Lower lobe of right lung (tissue), 2 donors: ENCODE measurements around the gene MYOM1. TPM values are rescaled to one million over a fixed set of nuclear protein-coding genes. Genes with fewer than 3 reads are reported as not detected.
"Not testable (repeated sequence)": the region's sequence is repeated elsewhere in the genome, so short reads cannot be mapped to it uniquely, and the experiment has no call there.

ENCODE experiments used
- ATAC-seq, 2 donors: fragments of 200-7000 bp; cut with Tn5 transposase; one replicate each; pipeline ENCODE4 v1.9.1; 2020 to 2022; ENCODE audit warnings: mild to moderate bottlenecking in 2 of 2, moderate library complexity in 2 of 2
- DNase-seq: peaks from one replicate; pipeline ENCODE4 v3.0.0-alpha.2; 2020
- H3K27ac ChIP-seq: fragments of 200-600 bp; one replicate; pipeline ENCODE4 v1.8.0; 2022
- H3K27me3 ChIP-seq: fragments of 200-600 bp; one replicate; pipeline ENCODE4 v1.8.0; 2022; ENCODE audit warnings: low read depth
- H3K36me3 ChIP-seq: fragments of 200-600 bp; one replicate; pipeline ENCODE4 v1.8.0; 2022; ENCODE audit warnings: mild to moderate bottlenecking
- H3K4me1 ChIP-seq: fragments of 200-600 bp; one replicate; pipeline ENCODE4 v1.8.0; 2022
- H3K4me3 ChIP-seq: fragments of 200-600 bp; one replicate; pipeline ENCODE4 v1.8.0; 2022; ENCODE audit warnings: mild to moderate bottlenecking
- H3K9me3 ChIP-seq: fragments of 200-600 bp; one replicate; pipeline ENCODE4 v1.8.0; 2022
- intact Hi-C: fragments of 100-400 bp; cut with DNase I; formaldehyde crosslinking; loops from one replicate; pipeline ENCODE4 v1.11.0; 2022
- total RNA-seq: library from RNA; stranded (reverse); fragmentation: NEBNext Ultra II Directional; extraction: Animal tissue kit (Norgen Biotek cat#: 25700); gene quantifications from one replicate; pipeline ENCODE4 v1.2.1, GENCODE V29; 2021
- TF ChIP-seq, protein P1 (sequence below): fragments of 200-600 bp; IDR thresholded peaks from one replicate; pipeline ENCODE4 v1.8.0; 2022; ENCODE audit warnings: antibody characterized with exemption, mild to moderate bottlenecking
- donor health status: DM: no; HTN: yes; CAD: no; lungs with severe emphysema.

Gene MYOM1
- total RNA-seq, 1 donor from 2014 or later = 5.0 TPM

DNA sequence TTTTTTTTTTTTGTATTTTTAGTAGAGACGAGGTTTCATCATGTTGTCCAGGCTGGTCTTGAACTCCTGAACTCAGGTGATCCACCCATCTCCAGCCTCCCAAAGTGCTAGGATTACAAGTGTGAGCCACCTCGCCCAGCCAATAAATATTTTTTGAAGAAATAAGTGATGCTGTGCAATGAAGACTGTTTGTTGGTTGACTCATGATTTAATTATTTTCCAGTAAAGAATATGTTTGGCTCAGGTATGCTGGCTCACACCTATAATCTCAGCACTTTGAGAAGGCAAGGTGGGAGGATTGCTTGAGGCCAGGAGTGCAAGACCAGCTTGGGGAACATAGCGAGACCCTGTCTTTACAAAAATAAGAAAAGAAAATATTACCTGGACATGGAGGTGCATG lies 165.0 kb downstream of the MYOM1 start:
- Histone ChIP-seq H3K36me3 (no peaks in the 10 kb centered on the region), H3K9me3 (no peaks in the 10 kb centered on the region), H3K4me1 (peaks cover 19% of the 10 kb centered on the region), H3K4me3 (no peak overlapping the region), H3K27ac (no peak overlapping the region), H3K27me3 (no peaks in the 10 kb centered on the region)
- ATAC-seq (no peak), DNase-seq (no peak)
- TF ChIP-seq, protein P1, sequence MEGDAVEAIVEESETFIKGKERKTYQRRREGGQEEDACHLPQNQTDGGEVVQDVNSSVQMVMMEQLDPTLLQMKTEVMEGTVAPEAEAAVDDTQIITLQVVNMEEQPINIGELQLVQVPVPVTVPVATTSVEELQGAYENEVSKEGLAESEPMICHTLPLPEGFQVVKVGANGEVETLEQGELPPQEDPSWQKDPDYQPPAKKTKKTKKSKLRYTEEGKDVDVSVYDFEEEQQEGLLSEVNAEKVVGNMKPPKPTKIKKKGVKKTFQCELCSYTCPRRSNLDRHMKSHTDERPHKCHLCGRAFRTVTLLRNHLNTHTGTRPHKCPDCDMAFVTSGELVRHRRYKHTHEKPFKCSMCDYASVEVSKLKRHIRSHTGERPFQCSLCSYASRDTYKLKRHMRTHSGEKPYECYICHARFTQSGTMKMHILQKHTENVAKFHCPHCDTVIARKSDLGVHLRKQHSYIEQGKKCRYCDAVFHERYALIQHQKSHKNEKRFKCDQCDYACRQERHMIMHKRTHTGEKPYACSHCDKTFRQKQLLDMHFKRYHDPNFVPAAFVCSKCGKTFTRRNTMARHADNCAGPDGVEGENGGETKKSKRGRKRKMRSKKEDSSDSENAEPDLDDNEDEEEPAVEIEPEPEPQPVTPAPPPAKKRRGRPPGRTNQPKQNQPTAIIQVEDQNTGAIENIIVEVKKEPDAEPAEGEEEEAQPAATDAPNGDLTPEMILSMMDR = no peak
- intact Hi-C loops = no loop called here

DNA sequence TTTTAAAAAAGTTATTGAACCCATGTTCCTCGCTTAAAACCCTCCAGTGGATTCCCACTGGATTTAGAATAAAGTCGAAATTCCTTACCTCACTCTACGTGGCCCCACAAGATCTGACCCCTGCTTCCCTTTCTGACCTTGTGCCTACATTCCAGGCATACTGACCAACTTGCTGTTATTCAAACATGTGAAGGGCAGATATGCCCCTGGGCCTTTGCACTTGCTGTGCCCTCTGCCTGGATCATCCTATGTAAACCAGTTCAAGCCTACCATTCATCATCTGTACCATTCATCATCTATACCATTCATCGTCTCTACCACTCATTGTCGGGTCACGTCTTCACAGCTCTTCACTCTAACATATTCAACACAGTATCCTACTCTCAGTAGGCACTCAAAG lies 165.6 kb downstream of the MYOM1 start:
- DNase-seq = no peak
- intact Hi-C loops = no loop called here
- Histone ChIP-seq H3K27me3 (no peaks in the 10 kb centered on the region), H3K9me3 (no peaks in the 10 kb centered on the region), H3K27ac (no peak overlapping the region), H3K36me3 (no peaks in the 10 kb centered on the region), H3K4me3 (no peak overlapping the region), H3K4me1 (peaks cover 14% of the 10 kb centered on the region)
- no peak for ATAC-seq
- TF ChIP-seq, protein P1 = no peak

DNA sequence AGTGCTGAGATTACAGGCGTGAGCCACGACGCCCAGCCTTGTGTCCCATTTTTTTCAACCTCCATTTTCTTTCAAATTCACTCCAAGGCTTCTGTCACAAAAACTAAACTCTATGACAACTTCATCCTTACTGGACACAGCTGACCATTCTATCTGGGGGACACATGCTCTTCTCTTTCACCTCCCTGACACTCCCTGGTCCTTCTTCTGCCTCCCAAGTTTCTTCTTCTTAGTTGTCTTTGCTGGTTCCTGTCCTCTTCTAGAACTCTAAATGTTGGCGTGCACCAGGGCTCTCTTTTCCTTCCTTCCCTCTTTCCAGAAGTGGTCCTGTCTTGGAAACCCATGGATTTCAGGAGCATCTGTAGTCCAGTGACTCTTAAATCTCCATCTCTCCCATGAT lies 166.7 kb downstream of the MYOM1 start:
- Histone ChIP-seq H3K4me3 (no peak overlapping the region), H3K36me3 (no peaks in the 10 kb centered on the region), H3K9me3 (no peaks in the 10 kb centered on the region), H3K27me3 (no peaks in the 10 kb centered on the region), H3K27ac (no peak overlapping the region), H3K4me1 (peaks cover 8% of the 10 kb centered on the region)
- DNase-seq (no peak), ATAC-seq (no peak)
- intact Hi-C loops = no loop called here
- TF ChIP-seq, protein P1 = no peak

DNA sequence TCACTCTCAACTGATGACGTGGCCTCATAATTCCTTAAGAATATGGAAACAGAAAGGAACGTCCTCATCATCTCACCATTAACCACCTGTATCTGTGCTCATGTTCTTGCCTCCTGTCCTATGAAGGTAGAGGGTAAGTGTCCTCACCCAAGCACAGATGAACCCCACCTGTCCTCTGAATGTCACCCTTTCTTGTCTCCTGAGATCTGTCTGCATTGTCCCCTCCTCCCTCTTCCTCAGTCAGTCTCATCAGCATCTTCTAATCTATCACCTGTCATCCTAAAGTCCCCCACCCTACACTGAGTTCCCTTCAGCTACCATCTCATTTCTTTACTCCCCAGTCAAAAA lies 167.4 kb downstream of the MYOM1 start:
- Histone ChIP-seq H3K9me3 (no peaks in the 10 kb centered on the region), H3K27ac (no peak overlapping the region), H3K27me3 (no peaks in the 10 kb centered on the region), H3K4me1 (peaks cover 7% of the 10 kb centered on the region), H3K36me3 (no peaks in the 10 kb centered on the region), H3K4me3 (no peak overlapping the region)
- DNase-seq (no peak), ATAC-seq (peak in 1 of 2 donors; percentile 24)
- TF ChIP-seq, protein P1 = no peak
- intact Hi-C loops = no loop called here

DNA sequence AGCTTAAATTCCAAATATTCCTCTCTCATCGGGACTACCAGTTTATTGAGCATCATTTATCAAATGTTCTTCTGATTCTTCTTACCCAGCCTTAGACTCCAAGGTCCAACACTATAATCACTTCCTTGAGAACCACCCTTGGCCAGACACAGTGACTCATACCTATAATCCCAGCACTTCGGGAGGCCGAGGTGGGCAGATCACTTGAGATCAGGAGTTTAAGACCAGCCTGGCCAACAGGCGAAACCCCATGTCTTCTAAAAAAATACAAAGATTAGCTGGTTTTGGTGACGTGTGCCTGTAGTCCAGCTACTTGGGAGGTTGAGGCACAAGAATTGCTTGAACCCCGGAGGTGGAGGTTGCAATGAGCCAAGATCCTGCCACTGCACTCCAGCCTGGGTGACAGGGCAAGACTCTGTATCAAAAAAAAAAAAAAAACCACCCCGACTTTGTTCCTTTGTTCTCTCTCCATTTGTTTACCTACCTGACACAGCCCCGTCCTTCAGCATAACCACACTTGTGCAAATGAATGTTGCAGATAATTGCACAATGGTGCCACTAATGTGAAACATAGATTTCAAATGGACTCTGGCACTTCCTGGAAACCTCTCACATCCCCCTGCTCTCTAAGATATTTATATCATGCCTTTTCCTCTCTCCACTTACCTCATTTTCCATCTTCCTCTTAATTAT lies 167.9 kb downstream of the MYOM1 start:
- Histone ChIP-seq H3K4me1 (peaks cover 7% of the 10 kb centered on the region), H3K4me3 (no peak overlapping the region), H3K27me3 (no peaks in the 10 kb centered on the region), H3K9me3 (no peaks in the 10 kb centered on the region), H3K27ac (peak overlapping the region; percentile 32), H3K36me3 (no peaks in the 10 kb centered on the region)
- DNase-seq (no peak), ATAC-seq (peak; percentile 81 to 85)
- TF ChIP-seq, protein P1 = no peak
- intact Hi-C loops = no loop called here

DNA sequence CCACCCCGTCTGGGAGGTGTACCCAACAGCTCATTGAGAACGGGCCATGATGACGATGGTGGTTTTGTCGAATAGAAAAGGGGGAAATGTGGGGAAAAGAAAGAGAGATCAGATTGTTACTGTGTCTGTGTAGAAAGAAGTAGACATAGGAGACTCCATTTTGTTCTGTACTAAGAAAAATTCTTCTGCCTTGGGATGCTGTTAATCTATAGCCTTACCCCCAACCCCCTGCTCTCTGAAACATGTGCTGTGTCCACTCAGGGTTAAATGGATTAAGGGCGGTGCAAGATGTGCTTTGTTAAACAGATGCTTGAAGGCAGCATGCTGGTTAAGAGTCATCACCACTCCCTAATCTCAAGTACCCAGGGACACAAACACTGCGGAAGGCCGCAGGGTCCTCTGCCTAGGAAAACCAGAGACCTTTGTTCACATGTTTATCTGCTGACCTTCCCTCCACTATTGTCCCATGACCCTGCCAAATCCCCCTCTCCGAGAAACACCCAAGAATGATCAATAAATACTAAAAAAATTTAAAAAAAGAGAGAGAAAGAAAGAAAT lies 169.8 kb downstream of the MYOM1 start:
- H3K4me3 ChIP-seq, H3K27ac ChIP-seq, ATAC-seq, DNase-seq, H3K27me3 ChIP-seq, H3K36me3 ChIP-seq, intact Hi-C loops, H3K9me3 ChIP-seq: not testable (repeated sequence)
- peaks cover 14% of the 10 kb centered on the region for H3K4me1 ChIP-seq
